ENCODE data around the gene CYP2W1. TPM values are rescaled to one million over a fixed set of nuclear protein-coding genes. Genes with fewer than 3 reads are reported as not detected.

The CYP2W1 gene
- total RNA-seq, 3 donors from 2014 or later = 0.47 to 2.3 (median 2.1) TPM

DNA sequence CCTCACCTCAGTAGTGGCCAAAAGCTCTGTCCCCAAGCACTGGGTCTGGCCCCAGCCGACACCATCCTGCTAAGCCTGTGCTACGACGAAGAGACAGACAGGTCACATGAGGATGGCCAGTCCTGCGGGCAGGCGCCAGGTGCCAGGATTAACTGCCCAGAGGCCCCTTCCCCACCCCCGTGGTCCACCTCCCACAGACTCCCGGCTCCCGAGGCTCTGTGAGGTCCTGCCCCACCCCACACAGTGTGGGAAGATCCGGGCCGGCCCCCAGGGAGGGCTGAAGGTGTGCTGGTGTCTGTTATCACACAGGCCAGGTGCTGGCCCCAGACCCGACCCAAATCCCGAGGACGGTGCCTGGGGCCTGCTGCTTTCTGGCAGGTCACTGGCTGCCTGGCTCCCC lies 27.2 kb downstream of the CYP2W1 start:
- Histone ChIP-seq H3K36me3 (ENCODE audit: low read depth) (no peaks in the 10 kb centered on the region), H3K4me1 (ENCODE audit: low read depth) (no peaks in the 10 kb centered on the region), H3K4me3 (no peak overlapping the region), H3K9me3 (no peaks in the 10 kb centered on the region)
- intact Hi-C loops (cut with DNase I, micrococcal nuclease) = no loop called here
- no peak for ATAC-seq
- DNase-seq = no peak
- TF ChIP-seq, protein P1, sequence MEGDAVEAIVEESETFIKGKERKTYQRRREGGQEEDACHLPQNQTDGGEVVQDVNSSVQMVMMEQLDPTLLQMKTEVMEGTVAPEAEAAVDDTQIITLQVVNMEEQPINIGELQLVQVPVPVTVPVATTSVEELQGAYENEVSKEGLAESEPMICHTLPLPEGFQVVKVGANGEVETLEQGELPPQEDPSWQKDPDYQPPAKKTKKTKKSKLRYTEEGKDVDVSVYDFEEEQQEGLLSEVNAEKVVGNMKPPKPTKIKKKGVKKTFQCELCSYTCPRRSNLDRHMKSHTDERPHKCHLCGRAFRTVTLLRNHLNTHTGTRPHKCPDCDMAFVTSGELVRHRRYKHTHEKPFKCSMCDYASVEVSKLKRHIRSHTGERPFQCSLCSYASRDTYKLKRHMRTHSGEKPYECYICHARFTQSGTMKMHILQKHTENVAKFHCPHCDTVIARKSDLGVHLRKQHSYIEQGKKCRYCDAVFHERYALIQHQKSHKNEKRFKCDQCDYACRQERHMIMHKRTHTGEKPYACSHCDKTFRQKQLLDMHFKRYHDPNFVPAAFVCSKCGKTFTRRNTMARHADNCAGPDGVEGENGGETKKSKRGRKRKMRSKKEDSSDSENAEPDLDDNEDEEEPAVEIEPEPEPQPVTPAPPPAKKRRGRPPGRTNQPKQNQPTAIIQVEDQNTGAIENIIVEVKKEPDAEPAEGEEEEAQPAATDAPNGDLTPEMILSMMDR (IDR thresholded peaks at IDR 0.05) = no peak

DNA sequence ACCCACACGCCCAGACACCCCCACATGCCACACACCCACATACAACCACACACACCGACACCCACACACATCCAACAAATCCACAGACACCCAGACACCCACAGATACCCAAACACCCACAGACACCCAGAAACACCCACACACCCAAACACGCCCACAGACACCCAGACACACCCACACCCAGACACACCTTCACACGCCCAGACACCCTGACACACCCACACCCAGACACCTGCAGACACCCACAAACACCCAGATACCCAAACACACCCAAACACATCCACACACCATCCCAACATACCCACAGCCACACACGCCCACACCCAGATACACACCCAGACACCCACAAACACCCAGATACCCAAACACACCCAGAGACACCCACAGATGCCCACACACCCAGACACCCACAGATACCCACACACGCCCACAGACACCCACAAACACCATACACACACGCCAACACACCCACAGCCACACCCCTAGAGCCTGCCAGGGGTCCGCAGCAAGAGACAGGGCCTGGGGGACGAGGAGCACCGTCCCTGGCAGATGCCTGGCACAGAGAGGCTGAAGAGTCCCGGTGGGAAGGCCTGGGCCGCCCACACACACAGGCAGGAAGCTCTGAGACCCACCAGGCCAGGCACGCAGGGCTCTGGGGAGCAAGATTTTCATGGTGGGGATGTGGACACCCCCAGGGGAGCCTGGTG lies 28.5 kb downstream of the CYP2W1 start:
- Histone ChIP-seq H3K4me1 (ENCODE audit: low read depth) (no peaks in the 10 kb centered on the region), H3K9me3 (no peaks in the 10 kb centered on the region), H3K36me3 (ENCODE audit: low read depth) (no peaks in the 10 kb centered on the region), H3K4me3 (no peak overlapping the region)
- DNase-seq (no peak), ATAC-seq (peak; percentile 11)
- TF ChIP-seq, protein P1 (IDR thresholded peaks at IDR 0.05) = no peak
- intact Hi-C loops (cut with DNase I, micrococcal nuclease) = no loop called here

DNA sequence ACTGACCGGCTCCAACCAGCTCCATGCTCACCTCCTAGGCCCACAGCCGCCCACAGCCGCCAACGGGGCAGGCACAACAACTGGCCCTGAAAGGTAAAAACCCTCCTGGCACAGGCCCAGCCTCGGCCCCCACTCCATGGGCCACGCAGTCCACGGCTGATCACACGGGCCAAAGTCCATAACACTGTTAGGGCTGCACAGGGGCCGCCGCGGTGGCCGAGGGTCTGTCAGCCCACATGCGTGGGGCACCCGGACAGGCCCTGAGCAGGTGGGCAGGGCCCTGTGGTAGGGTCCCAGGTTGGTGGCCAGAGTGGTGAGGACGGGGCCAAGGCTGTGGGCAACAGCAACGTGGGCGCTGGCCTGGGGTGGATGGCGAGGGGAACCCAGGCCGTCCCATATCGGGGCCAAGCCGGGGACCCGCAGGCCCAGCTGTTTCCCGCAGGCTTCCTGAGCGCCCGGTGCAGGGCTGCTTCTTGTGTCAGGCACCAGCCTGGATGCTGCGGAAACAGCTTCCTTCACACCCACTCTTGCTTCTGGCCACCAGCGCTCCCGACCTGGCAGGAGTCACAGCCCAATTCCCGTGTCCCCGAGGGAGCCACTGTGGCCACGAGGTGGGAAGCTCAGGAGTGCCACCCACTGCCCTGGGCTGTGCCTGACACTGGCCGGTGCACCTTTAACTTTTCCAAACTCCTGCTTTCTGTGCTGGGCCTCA lies 29.2 kb downstream of the CYP2W1 start:
- H3K4me3 ChIP-seq = no peak overlapping the region
- no peak for DNase-seq
- intact Hi-C loops (cut with DNase I, micrococcal nuclease) = no loop called here
- H3K4me1 ChIP-seq (ENCODE audit: low read depth) = no peaks in the 10 kb centered on the region
- no peaks in the 10 kb centered on the region for H3K36me3 ChIP-seq (ENCODE audit: low read depth)
- H3K9me3 ChIP-seq = no peaks in the 10 kb centered on the region
- no peak for ATAC-seq
- TF ChIP-seq, protein P1 (IDR thresholded peaks at IDR 0.05) = no peak

DNA sequence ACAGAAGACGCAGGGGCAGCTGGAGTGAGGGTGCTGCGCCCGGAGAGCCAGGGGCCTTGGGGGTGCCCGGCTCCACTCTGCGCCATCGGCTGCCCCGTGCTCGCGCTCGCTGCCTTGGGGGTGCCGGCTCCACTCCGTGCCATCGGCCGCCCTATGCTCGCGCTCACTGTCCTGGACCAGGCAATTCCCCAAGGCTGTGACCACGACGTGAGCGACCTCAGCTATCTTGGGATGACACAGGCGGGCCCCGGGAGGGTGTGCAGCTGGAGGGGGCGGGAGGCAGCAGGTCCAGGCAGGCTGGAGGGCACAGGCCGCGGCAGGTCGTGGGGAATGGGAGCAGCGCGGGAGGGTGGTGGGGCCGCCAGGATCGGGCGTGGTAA lies 29.7 kb downstream of the CYP2W1 start:
- no peaks in the 10 kb centered on the region for H3K4me1 ChIP-seq (ENCODE audit: low read depth)
- no peak for DNase-seq
- intact Hi-C loops (cut with DNase I, micrococcal nuclease) = no loop called here
- TF ChIP-seq, protein P1 (IDR thresholded peaks at IDR 0.05) = no peak
- no peaks in the 10 kb centered on the region for H3K9me3 ChIP-seq
- H3K4me3 ChIP-seq = no peak overlapping the region
- H3K36me3 ChIP-seq (ENCODE audit: low read depth) = no peaks in the 10 kb centered on the region
- ATAC-seq = no peak

DNA sequence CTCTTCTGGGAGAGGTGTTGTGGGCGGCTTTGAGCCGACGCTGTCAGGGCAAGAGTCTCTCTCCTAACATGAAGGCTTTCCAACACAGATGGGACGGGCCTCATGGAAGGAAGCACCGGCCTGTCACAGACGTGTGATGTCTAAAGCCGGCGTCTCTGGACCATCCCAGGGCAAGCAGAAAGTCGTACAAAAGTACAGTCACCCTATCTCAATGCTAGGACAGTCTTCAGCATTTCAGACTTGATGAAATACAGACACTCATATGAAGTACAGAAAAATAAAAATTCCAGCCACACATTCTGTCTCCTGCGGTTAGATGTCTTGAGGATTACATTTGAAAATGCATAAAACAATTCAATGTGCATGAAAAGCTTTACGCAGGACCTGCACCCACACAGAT lies 30.6 kb downstream of the CYP2W1 start:
- H3K4me3 ChIP-seq = no peak overlapping the region
- ATAC-seq = no peak

More for the DNA sequence above, 30.6 kb downstream of the CYP2W1 start:
- TF ChIP-seq, protein P1 (IDR thresholded peaks at IDR 0.05) = no peak
- Histone ChIP-seq H3K4me1 (ENCODE audit: low read depth) (no peaks in the 10 kb centered on the region), H3K36me3 (ENCODE audit: low read depth) (no peaks in the 10 kb centered on the region), H3K9me3 (no peaks in the 10 kb centered on the region)
- intact Hi-C loops (cut with DNase I, micrococcal nuclease) = no loop called here
- DNase-seq = no peak
